ENCODE measurements around the gene MIPEP.

The MIPEP gene

GRCh38 chr13:23754997-23755396 lies 134.2 kb downstream of the MIPEP start:
- H3K79me2 ChIP-seq: no peaks in the 10 kb centered on the region
- no peaks in the 10 kb centered on the region for H3K9me3 ChIP-seq (ENCODE audit: control insufficient read depth, low read length)
- no peak for TF ChIP-seq CTCF (IDR thresholded peaks at IDR 0.05)
- H2AFZ ChIP-seq: no peak overlapping the region
- H3K27me3 ChIP-seq (ENCODE audit: control insufficient read depth, insufficient read depth, low read length): no peaks in the 10 kb centered on the region
- no peak overlapping the region for H3K27ac ChIP-seq
- H3K36me3 ChIP-seq (ENCODE audit: control insufficient read depth, insufficient read depth, low read length): no peaks in the 10 kb centered on the region
- H3K4me3 ChIP-seq (ENCODE audit: low read depth, low read length): no peak overlapping the region
- no peak overlapping the region for H3K9ac ChIP-seq
- H3K4me2 ChIP-seq (ENCODE audit: low read length): no peak overlapping the region
- H3K4me1 ChIP-seq: no peaks in the 10 kb centered on the region

- no peaks in the 10 kb centered on the region for H3K79me2 ChIP-seq
- no peaks in the 10 kb centered on the region for H3K4me1 ChIP-seq
- no peaks in the 10 kb centered on the region for H3K36me3 ChIP-seq (ENCODE audit: control insufficient read depth, insufficient read depth, low read length)
- no peaks in the 10 kb centered on the region for H3K9me3 ChIP-seq (ENCODE audit: control insufficient read depth, low read length)
- no peak overlapping the region for H3K4me3 ChIP-seq (ENCODE audit: low read depth, low read length)
- H3K4me2 ChIP-seq (ENCODE audit: low read length): no peak overlapping the region
- no peaks in the 10 kb centered on the region for H3K27me3 ChIP-seq (ENCODE audit: control insufficient read depth, insufficient read depth, low read length)
- H2AFZ ChIP-seq: no peak overlapping the region
- no peak overlapping the region for H3K9ac ChIP-seq
- TF ChIP-seq CTCF (IDR thresholded peaks at IDR 0.05): no peak
- no peak overlapping the region for H3K27ac ChIP-seq
Observed at GRCh38 chr13:23754506-23754905, 134.7 kb downstream of the MIPEP start.

- Histone ChIP-seq H3K79me2 (no peaks in the 10 kb centered on the region), H3K36me3 (ENCODE audit: control insufficient read depth, insufficient read depth, low read length) (no peaks in the 10 kb centered on the region), H3K9me3 (ENCODE audit: control insufficient read depth, low read length) (no peaks in the 10 kb centered on the region), H3K4me2 (ENCODE audit: low read length) (no peak overlapping the region), H3K27ac (no peak overlapping the region), H3K9ac (no peak overlapping the region), H2AFZ (no peak overlapping the region), H3K4me1 (peaks cover 2% of the 10 kb centered on the region), H3K4me3 (ENCODE audit: low read depth, low read length) (no peak overlapping the region), H3K27me3 (ENCODE audit: control insufficient read depth, insufficient read depth, low read length) (no peaks in the 10 kb centered on the region)
- no peak for TF ChIP-seq CTCF (IDR thresholded peaks at IDR 0.05)
Observed at GRCh38 chr13:23753458-23753857, 135.7 kb downstream of the MIPEP start.

- H3K27ac ChIP-seq: no peak overlapping the region
- H3K4me3 ChIP-seq (ENCODE audit: low read depth, low read length): no peak overlapping the region
- H3K36me3 ChIP-seq (ENCODE audit: control insufficient read depth, insufficient read depth, low read length): no peaks in the 10 kb centered on the region
- H3K9me3 ChIP-seq (ENCODE audit: control insufficient read depth, low read length): no peaks in the 10 kb centered on the region
- no peaks in the 10 kb centered on the region for H3K27me3 ChIP-seq (ENCODE audit: control insufficient read depth, insufficient read depth, low read length)
- peaks cover 2% of the 10 kb centered on the region for H3K4me1 ChIP-seq
- no peak overlapping the region for H2AFZ ChIP-seq
- TF ChIP-seq CTCF (IDR thresholded peaks at IDR 0.05): no peak
- no peak overlapping the region for H3K4me2 ChIP-seq (ENCODE audit: low read length)
- H3K79me2 ChIP-seq: no peaks in the 10 kb centered on the region
- H3K9ac ChIP-seq: no peak overlapping the region
Observed at GRCh38 chr13:23752111-23753001, 136.8 kb downstream of the MIPEP start.

- no peak overlapping the region for H3K4me3 ChIP-seq (ENCODE audit: low read depth, low read length)
- TF ChIP-seq CTCF (IDR thresholded peaks at IDR 0.05): no peak
- no peaks in the 10 kb centered on the region for H3K9me3 ChIP-seq (ENCODE audit: control insufficient read depth, low read length)
- no peaks in the 10 kb centered on the region for H3K36me3 ChIP-seq (ENCODE audit: control insufficient read depth, insufficient read depth, low read length)
- no peak overlapping the region for H3K27ac ChIP-seq
- H2AFZ ChIP-seq: no peak overlapping the region
- no peak overlapping the region for H3K4me2 ChIP-seq (ENCODE audit: low read length)
- no peaks in the 10 kb centered on the region for H3K79me2 ChIP-seq
- peaks cover 2% of the 10 kb centered on the region for H3K4me1 ChIP-seq
- H3K27me3 ChIP-seq (ENCODE audit: control insufficient read depth, insufficient read depth, low read length): no peaks in the 10 kb centered on the region
- H3K9ac ChIP-seq: no peak overlapping the region
Observed at GRCh38 chr13:23751195-23751594, 138.0 kb downstream of the MIPEP start.

Measured in parathyroid adenoma (tissue), 2 donors.